Stimulated activated memory B cell treated with anti-CD40 and anti-IgM and Interleukin-4, amounts not matched to agents 10 μg/mL and 1 μg/mL and 100 μg/mL, for 72 hours (primary cell): Measurements from ENCODE around the gene MYO1E.
"Not testable (repeated sequence)": the region's sequence is repeated elsewhere in the genome, so short reads cannot be mapped to it uniquely, and the experiment has no call there.

Experiments used
- ATAC-seq: fragments of 150-1000 bp; cut with Tn5 transposase; 2 replicates; pipeline ENCODE4 v1.10.0; 2021
- H3K27ac Mint-ChIP-seq: one replicate; pipeline ENCODE4 v1.8.0; 2022; ENCODE audit warnings: mild to moderate bottlenecking, mixed read lengths
- H3K27me3 Mint-ChIP-seq: one replicate; pipeline ENCODE4 v1.8.0; 2022; ENCODE audit warnings: mixed read lengths
- H3K36me3 Mint-ChIP-seq: one replicate; pipeline ENCODE4 v1.8.0; 2022; ENCODE audit warnings: mixed read lengths
- H3K4me1 Mint-ChIP-seq: one replicate; pipeline ENCODE4 v1.8.0; 2022; ENCODE audit warnings: mixed read lengths
- H3K4me3 Mint-ChIP-seq: one replicate; pipeline ENCODE4 v1.8.0; 2022; ENCODE audit warnings: mild to moderate bottlenecking, moderate library complexity, mixed read lengths
- H3K9me3 Mint-ChIP-seq: one replicate; pipeline ENCODE4 v1.8.0; 2022; ENCODE audit warnings: mixed read lengths

MYO1E gene

GRCh38 chr15:59398220-59398619 lies 25.5 kb upstream of the MYO1E start:
- H3K4me3 Mint-ChIP-seq: no peak overlapping the region
- peak overlapping the region; percentile 74 for H3K27ac Mint-ChIP-seq
- H3K4me1 Mint-ChIP-seq: peaks cover 67% of the 10 kb centered on the region
- H3K36me3 Mint-ChIP-seq: no peaks in the 10 kb centered on the region
- H3K27me3 Mint-ChIP-seq: no peaks in the 10 kb centered on the region
- H3K9me3 Mint-ChIP-seq: no peaks in the 10 kb centered on the region
- ATAC-seq: no peak

GRCh38 chr15:59396679-59397078 lies 24.0 kb upstream of the MYO1E start:
- Mint-ChIP-seq H3K4me3 (no peak overlapping the region), H3K27ac (peak overlapping the region; percentile 41), H3K4me1 (peaks cover 72% of the 10 kb centered on the region), H3K27me3 (no peaks in the 10 kb centered on the region), H3K36me3 (no peaks in the 10 kb centered on the region), H3K9me3 (no peaks in the 10 kb centered on the region)
- no peak for ATAC-seq

DNA sequence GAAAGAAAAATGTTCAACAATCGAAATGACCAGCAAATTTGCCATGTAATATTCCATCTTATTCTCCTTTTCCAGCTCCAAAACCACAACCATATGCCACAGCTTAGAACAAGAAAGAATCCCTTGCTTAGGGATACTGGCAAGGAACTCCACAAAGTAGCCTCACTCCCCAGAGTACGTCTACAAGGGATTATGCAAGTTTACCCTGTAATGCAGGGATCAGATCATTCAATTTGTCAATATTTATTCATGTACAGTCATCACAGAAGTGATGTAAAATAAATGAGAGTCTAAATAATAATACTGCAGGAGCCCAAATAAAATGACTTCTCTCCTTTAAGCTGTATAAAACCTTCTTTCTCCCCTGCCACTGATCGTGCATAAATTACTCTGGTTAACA lies 23.5 kb upstream of the MYO1E start:
- no peak overlapping the region for H3K4me3 Mint-ChIP-seq
- H3K4me1 Mint-ChIP-seq: peaks cover 67% of the 10 kb centered on the region
- peaks cover under 1% of the 10 kb centered on the region for H3K9me3 Mint-ChIP-seq
- no peaks in the 10 kb centered on the region for H3K36me3 Mint-ChIP-seq
- ATAC-seq: no peak
- H3K27me3 Mint-ChIP-seq: no peaks in the 10 kb centered on the region
- peak overlapping the region; percentile 41 for H3K27ac Mint-ChIP-seq

GRCh38 chr15:59394166-59394661 lies 21.5 kb upstream of the MYO1E start:
- ATAC-seq: no peak
- Mint-ChIP-seq H3K9me3 (peaks cover 2% of the 10 kb centered on the region), H3K4me3 (no peak overlapping the region), H3K36me3 (no peaks in the 10 kb centered on the region), H3K27ac (peak overlapping the region; percentile 5), H3K4me1 (peaks cover 47% of the 10 kb centered on the region), H3K27me3 (no peaks in the 10 kb centered on the region)

DNA sequence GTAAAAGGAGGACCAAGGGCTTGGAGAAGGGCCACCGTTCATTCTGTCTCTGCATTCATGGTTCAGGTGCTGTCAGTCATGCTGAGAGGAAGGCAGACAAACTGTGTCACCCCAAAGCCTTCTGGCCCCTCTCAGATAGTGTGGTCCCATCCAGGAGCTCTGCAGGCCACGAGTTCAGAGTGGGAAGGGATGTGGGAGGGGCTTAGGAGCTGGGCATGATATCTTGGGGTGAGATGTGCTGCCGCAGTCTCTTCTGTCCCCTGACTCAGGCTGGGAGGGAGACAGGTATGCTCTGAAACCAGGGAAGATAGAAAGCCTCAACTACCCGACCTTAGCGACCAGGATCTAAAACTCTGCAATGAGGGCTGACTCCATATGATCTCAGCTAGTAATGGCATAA lies 19.6 kb upstream of the MYO1E start:
- ATAC-seq: no peak
- Mint-ChIP-seq H3K4me1 (peaks cover 31% of the 10 kb centered on the region), H3K27ac (peak overlapping the region; percentile 51), H3K36me3 (no peaks in the 10 kb centered on the region), H3K4me3 (no peak overlapping the region), H3K9me3 (peaks cover 2% of the 10 kb centered on the region), H3K27me3 (no peaks in the 10 kb centered on the region)

DNA sequence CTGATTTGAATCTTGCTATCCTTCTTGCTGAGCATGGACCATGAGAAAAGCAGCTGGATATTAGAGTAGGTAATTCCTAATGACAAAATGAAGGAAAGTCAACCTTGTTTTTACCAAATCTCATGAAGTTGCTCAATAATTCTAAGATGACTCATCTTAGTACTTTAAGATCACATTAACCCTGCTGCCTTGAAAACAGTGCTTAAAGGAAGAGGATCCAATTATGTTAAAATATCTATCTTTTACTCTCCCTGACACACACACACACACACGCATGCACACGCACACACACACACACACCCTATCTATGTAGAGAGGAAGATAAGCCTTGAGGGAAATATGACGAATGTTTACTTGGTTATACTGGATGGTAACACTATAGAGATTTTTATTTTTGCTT lies 16.0 kb upstream of the MYO1E start:
- Mint-ChIP-seq H3K4me3 (no peak overlapping the region), H3K27ac (no peak overlapping the region), H3K27me3 (no peaks in the 10 kb centered on the region), H3K4me1 (peaks cover 9% of the 10 kb centered on the region), H3K36me3 (peaks cover 5% of the 10 kb centered on the region), H3K9me3 (peaks cover 2% of the 10 kb centered on the region)
- no peak for ATAC-seq

- H3K4me1 Mint-ChIP-seq, ATAC-seq, H3K36me3 Mint-ChIP-seq, H3K4me3 Mint-ChIP-seq, H3K9me3 Mint-ChIP-seq, H3K27ac Mint-ChIP-seq, H3K27me3 Mint-ChIP-seq: not testable (repeated sequence)
These were observed 14.7 kb upstream of the MYO1E start for GRCh38 chr15:59387196-59387878.

DNA sequence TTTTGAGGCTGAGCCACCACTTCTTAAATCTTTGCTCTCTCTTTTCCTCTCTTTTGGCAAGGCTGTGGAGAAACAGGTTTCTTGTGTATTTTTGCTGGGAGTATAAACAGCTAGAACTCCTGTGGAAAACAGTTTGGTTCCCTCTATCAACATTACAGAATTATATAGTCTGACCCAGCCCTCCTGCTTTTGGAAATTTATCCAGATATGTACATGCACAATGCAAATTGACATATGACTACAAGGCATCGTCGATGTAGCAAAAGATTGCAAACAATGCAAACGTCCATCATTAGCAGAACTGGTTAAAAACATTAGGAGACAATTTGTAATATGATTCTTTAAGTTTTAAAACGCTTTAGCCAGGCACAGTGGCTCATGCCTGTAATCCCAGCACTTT lies 12.5 kb upstream of the MYO1E start:
- Mint-ChIP-seq H3K9me3 (no peaks in the 10 kb centered on the region), H3K4me3 (no peak overlapping the region), H3K27ac (no peak overlapping the region), H3K4me1 (no peaks in the 10 kb centered on the region), H3K27me3 (no peaks in the 10 kb centered on the region), H3K36me3 (peaks cover 5% of the 10 kb centered on the region)
- ATAC-seq: no peak

DNA sequence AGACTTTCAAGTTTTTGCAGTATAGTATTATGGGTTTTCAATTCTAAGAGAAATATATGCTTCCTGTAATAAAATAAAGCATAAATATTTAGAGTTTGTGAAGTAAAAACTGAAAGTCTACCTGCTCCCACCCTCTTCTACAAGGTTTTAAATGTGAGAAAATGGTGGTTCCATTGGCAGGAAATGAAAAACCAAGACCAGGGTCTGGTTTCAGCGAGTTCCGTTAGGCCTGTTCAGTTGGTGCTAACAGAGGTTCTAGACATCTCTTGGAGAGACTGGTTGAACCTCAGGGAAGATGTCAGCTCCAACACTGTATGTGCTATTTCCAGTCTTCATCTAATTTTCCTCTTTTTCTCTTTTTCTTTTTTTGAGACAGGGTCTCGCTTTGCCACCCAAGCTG lies 11.8 kb upstream of the MYO1E start:
- ATAC-seq: no peak
- H3K36me3 Mint-ChIP-seq: peaks cover 5% of the 10 kb centered on the region
- no peaks in the 10 kb centered on the region for H3K4me1 Mint-ChIP-seq
- H3K27me3 Mint-ChIP-seq: no peaks in the 10 kb centered on the region
- no peak overlapping the region for H3K27ac Mint-ChIP-seq
- no peaks in the 10 kb centered on the region for H3K9me3 Mint-ChIP-seq
- H3K4me3 Mint-ChIP-seq: no peak overlapping the region

DNA sequence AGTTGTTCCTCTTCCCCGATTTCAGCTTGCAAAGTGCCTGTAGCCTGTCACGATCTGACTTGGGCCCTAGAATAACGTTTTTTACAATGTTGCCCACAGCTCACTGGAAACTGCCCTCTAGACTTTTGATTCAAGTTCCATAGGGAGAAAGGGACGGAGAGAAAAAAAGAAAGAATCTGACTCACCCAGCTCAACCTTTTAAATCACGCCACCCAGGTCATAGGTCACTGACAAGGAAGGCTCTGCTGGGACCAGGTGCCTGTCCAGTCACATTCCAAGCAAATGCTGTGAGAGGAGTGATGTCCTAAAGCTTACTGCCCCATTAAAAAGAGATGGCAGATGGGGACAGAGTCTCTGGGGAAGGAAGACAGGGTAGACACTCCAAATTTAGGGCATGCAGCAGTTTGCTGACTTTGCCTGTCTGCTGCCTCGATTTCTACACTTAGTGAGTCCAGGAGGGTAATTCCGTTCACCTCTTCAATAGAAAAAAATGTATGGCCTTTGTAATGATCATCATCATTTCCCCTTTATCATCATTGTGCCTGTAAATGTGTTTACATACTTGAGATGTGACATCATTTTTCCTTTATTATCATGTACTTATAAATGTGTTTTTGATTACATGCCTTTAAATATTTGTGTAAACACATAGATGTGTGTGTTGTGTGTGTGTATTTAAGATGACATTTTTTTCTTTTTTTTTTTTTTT lies 8.4 kb upstream of the MYO1E start:
- ATAC-seq: no peak
- Mint-ChIP-seq H3K4me3 (no peak overlapping the region), H3K9me3 (no peaks in the 10 kb centered on the region), H3K27ac (no peak overlapping the region), H3K27me3 (no peaks in the 10 kb centered on the region), H3K36me3 (peaks cover 5% of the 10 kb centered on the region), H3K4me1 (peaks cover 5% of the 10 kb centered on the region)

DNA sequence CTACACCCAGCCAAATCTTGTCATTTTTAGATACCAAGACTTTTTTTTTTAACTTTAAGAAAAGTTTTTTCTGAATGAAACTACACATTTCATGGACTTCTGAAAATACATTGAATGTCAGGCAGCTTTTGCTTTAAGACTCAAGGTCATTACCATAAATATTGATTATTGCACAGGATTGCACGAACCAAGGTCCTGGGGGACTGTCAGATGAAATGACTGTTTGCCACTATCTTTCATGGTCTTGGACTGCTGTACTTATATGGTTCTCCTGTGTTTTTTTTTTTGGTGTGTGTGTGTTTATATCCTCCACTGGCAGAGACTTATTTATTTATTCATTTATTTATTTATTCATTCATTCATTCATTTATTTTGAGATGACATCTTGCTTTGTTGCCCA lies 6.9 kb upstream of the MYO1E start:
- no peaks in the 10 kb centered on the region for H3K9me3 Mint-ChIP-seq
- no peak overlapping the region for H3K4me3 Mint-ChIP-seq
- no peak for ATAC-seq
- no peaks in the 10 kb centered on the region for H3K27me3 Mint-ChIP-seq
- peaks cover 10% of the 10 kb centered on the region for H3K4me1 Mint-ChIP-seq
- no peaks in the 10 kb centered on the region for H3K36me3 Mint-ChIP-seq
- no peak overlapping the region for H3K27ac Mint-ChIP-seq

- no peak for ATAC-seq
- Mint-ChIP-seq H3K27me3 (no peaks in the 10 kb centered on the region), H3K4me1 (peaks cover 16% of the 10 kb centered on the region), H3K4me3 (no peak overlapping the region), H3K27ac (no peak overlapping the region), H3K36me3 (no peaks in the 10 kb centered on the region), H3K9me3 (no peaks in the 10 kb centered on the region)
These were observed 6.2 kb upstream of the MYO1E start for GRCh38 chr15:59378855-59379254.

DNA sequence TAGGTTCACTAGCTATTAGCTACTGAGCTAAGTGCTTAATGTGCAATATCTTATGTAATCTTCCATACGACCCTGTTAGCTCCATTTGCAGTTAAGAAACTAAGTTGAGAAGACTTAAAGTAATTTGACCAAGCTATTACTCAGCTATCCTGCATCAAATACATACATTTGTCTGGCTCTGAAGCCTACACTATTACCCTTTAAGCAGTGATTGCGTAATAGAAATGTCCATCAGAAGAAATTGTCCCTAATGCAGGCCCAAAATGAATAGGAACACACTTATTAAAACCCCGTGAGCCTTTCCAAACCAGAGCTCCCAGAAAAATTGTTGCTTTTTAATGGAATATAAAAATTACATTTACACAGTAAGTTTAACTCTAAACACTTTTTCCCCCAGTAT lies 5.3 kb upstream of the MYO1E start:
- Mint-ChIP-seq H3K27ac (no peak overlapping the region), H3K9me3 (no peaks in the 10 kb centered on the region), H3K36me3 (no peaks in the 10 kb centered on the region), H3K27me3 (no peaks in the 10 kb centered on the region), H3K4me1 (peaks cover 26% of the 10 kb centered on the region), H3K4me3 (no peak overlapping the region)
- ATAC-seq: no peak

DNA sequence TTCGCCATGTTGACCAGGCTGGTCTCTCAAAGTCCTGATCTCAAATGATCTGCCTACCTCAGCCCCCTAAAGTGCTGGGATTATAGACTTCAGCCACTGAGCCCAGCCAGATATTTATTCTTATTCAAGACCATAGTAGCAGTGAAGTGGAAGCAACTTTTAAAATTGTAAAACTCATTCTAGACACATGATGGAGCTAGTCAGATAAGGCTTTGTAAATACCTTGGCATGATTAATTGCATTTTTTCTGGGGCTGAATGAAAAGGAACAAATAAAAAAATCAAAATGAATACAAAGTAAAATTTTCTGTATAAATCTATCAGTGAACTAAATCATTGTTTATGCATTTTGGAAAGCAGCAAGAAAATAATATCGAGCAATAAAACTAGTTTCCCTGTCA lies 4.1 kb upstream of the MYO1E start:
- no peaks in the 10 kb centered on the region for H3K27me3 Mint-ChIP-seq
- no peaks in the 10 kb centered on the region for H3K36me3 Mint-ChIP-seq
- no peaks in the 10 kb centered on the region for H3K9me3 Mint-ChIP-seq
- no peak overlapping the region for H3K27ac Mint-ChIP-seq
- peaks cover 28% of the 10 kb centered on the region for H3K4me1 Mint-ChIP-seq
- no peak overlapping the region for H3K4me3 Mint-ChIP-seq
- ATAC-seq: no peak

GRCh38 chr15:59373215-59373614 lies 544 bp upstream of the MYO1E start:
- H3K27ac Mint-ChIP-seq: peak overlapping the region; percentile 88
- no peaks in the 10 kb centered on the region for H3K9me3 Mint-ChIP-seq
- no peaks in the 10 kb centered on the region for H3K27me3 Mint-ChIP-seq

More at GRCh38 chr15:59373215-59373614, 544 bp upstream of the MYO1E start:
- H3K4me3 Mint-ChIP-seq: peak overlapping the region; percentile 88
- H3K36me3 Mint-ChIP-seq: peaks cover 19% of the 10 kb centered on the region
- peaks cover 60% of the 10 kb centered on the region for H3K4me1 Mint-ChIP-seq
- no peak for ATAC-seq
